Omental fat pad (tissue), 4 donors: ENCODE data around the gene TAOK2. TPM values are rescaled to one million over a fixed set of nuclear protein-coding genes. Genes with fewer than 3 reads are reported as not detected.
A peak's percentile ranks its signal among the peaks of the same experiment; 100 is the strongest.
"Not testable (repeated sequence)": the region's sequence is repeated elsewhere in the genome, so short reads cannot be mapped to it uniquely, and the experiment has no call there.

Source experiments
- ATAC-seq: fragments of 150-250 bp; one replicate; pipeline ENCODE4 v1.9.1; 2016; ENCODE audit warnings: mild to moderate bottlenecking, moderate library complexity; ENCODE audit not compliant: low FRiP score
- DNase-seq: peaks from one replicate; pipeline ENCODE4 v3.0.0-alpha.2; 2019; ENCODE audit warnings: low spot score
- CTCF ChIP-seq, 3 donors: fragments of 450-650 bp; IDR thresholded peaks; one replicate each; pipeline ENCODE4 v1.5.1; 2016 to 2017; ENCODE audit warnings: antibody characterized with exemption in 3 of 3, mild to moderate bottlenecking in 3 of 3, moderate library complexity in 2 of 3
- total RNA-seq, 4 donors: library from RNA; depleted of rRNA; stranded (reverse); fragments of >200 nt; gene quantifications; one replicate each; pipeline ENCODE4 v1.1.0, GENCODE V29; 2016

TAOK2 gene
- total RNA-seq = 10 to 100 TPM; 25.1 to 90.0 (median 43.2) TPM

GRCh38 chr16:29973384-29974246, at the start of gene TAOK2:
Gene TAOK2 (plus strand): TSS chr16:29973868. CDS start chr16:29977773, 3,905 bp downstream.
- DNase-seq (peak; percentile 81), ATAC-seq (peak; percentile 99)
- no peak for TF ChIP-seq CTCF (IDR thresholded peaks at IDR 0.05)

- TF ChIP-seq CTCF (IDR thresholded peaks at IDR 0.05) = no peak
- no peak for DNase-seq
- ATAC-seq = peak; percentile 10
These were observed 48.4 kb upstream of the TAOK2 start for GRCh38 chr16:29925105-29925756.

GRCh38 chr16:29925781-29926710, 47.6 kb upstream of the TAOK2 start, which contains the start of gene KCTD13:
Gene KCTD13 (minus strand): TSS chr16:29926226. CDS start chr16:29926033, 193 bp downstream.
- DNase-seq (peak; percentile 60), ATAC-seq (peak; percentile 97)
- TF ChIP-seq CTCF (IDR thresholded peaks at IDR 0.05) = no peak

GRCh38 chr16:29926711-29927052, 47.0 kb upstream of the TAOK2 start:
- no peak for ATAC-seq
- TF ChIP-seq CTCF (IDR thresholded peaks at IDR 0.05) = no peak
- DNase-seq = no peak

GRCh38 chr16:29927070-29927905, 46.4 kb upstream of the TAOK2 start:
- TF ChIP-seq CTCF (IDR thresholded peaks at IDR 0.05) = no peak
- no peak for ATAC-seq
- DNase-seq = no peak

- ATAC-seq = not testable (repeated sequence)
These were observed 41.9 kb upstream of the TAOK2 start for GRCh38 chr16:29931750-29932149.

More at GRCh38 chr16:29931750-29932149, 41.9 kb upstream of the TAOK2 start:
- not testable (repeated sequence) for DNase-seq
